Measurements from ENCODE around the gene ALDH1L2. TPM values are rescaled to one million over a fixed set of nuclear protein-coding genes. Genes with fewer than 3 reads are reported as not detected.

The ALDH1L2 gene
- total RNA-seq, 2 donors from 2014 or later, result 0.22 to 0.27 TPM

DNA sequence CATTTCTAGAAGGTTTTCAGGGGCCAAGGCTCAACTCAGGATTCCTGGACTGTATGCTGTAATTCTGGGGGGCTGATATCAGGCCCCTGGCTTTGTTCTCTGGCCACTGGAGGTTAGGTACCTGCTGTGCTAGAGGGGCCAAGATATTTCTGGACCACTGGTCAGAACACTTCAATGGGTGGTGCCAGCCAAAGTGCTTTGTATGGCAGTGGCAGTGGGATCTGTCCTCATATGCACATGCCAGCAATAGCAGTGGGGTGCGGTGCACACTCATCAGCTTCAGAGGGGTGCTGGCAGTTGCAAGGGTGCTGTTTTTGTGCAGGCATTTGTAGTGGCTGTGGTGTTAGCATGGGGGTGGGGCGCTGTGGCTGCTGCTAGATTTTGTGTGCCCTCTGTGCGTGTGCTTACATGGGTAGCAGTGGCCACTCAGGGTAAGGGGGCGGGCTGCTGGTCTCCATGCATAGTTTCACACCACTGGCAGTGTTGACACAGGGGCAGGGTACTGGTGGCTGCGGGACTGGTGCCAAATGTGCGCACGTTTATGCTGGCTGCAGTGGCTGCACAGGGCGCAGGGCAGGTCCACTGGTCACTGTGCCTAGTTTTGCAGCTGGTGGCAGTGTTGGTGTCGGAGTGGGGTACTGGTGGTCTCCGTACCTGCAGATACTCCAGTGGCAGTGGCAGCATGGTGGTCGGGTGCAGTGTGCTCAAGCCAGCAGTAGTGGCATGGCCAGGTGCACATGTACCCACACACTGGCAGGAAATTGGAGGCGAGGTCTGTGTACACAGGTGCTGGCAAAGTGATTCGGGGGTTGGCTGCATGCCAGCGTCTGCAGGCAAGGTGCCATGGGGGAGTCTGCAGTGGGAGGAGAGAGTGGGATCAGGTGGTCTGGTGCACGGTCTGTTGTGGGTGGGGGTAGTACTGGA is 85.6 kb downstream of the ALDH1L2 start:
- H3K4me1 Mint-ChIP-seq, result no peaks in the 10 kb centered on the region

DNA sequence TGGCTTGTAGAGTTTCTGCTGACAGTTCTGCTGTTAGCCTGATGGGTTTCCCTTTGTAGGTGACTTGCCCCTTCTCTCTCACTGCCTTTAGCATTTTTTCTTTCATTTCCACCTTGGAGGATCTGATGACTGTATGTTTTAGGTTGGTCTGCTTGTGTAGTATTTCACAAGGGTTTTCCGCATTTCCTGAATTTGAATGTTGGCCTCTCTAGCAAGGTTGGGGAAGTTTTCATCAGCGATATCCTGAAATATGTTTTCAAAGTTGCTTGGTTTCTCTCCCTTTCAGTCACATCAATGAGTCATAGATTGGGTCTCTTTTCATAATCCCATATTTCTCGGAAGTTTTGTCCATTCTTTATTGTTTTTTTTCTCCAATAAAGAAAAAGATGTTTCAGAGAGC is 86.7 kb downstream of the ALDH1L2 start:
- TF ChIP-seq CTCF (conservative IDR thresholded peaks at IDR 0.05), result no peak
- Mint-ChIP-seq H3K36me3 (ENCODE audit: low read depth) (peaks cover 87% of the 10 kb centered on the region), H3K9me3 (peaks cover 5% of the 10 kb centered on the region), H3K4me1 (no peaks in the 10 kb centered on the region), H3K4me3 (no peak overlapping the region), H3K27me3 (ENCODE audit: insufficient read depth) (no peaks in the 10 kb centered on the region), H3K27ac (no peak overlapping the region)
- peaks cover 18% of the 10 kb centered on the region for H3K9me3 ChIP-seq (ENCODE audit: control insufficient read depth, low read length)
- WGBS, 2 experiments (ENCODE audit: insufficient coverage in 1 of 2, insufficient read length in 1 of 2), result 93 to 100% methylated on average over 1 to 3 of the region's 3 CpGs
- H3K4me1 ChIP-seq (ENCODE audit: control insufficient read depth, insufficient read depth, low read length), result no peaks in the 10 kb centered on the region
- no peak overlapping the region for H3K27ac ChIP-seq (ENCODE audit: low read depth, low read length)
- peaks cover 82% of the 10 kb centered on the region for H3K36me3 ChIP-seq (ENCODE audit: control insufficient read depth, insufficient read depth, low read length)
- H3K27me3 ChIP-seq (ENCODE audit: control insufficient read depth, insufficient read depth, low read length, poor library complexity, severe bottlenecking), result no peaks in the 10 kb centered on the region
- no peak overlapping the region for H3K4me3 ChIP-seq (ENCODE audit: low read length)
- H3K9ac ChIP-seq (ENCODE audit: extremely low read depth, low read length, poor library complexity, severe bottlenecking), result no peak overlapping the region
- DNase-seq, result no peak

More for the DNA sequence above, 85.6 kb downstream of the ALDH1L2 start:
- Histone ChIP-seq H3K9me3 (ENCODE audit: control insufficient read depth, low read length) (peaks cover 22% of the 10 kb centered on the region), H3K4me3 (ENCODE audit: low read length) (no peak overlapping the region), H3K9ac (ENCODE audit: extremely low read depth, low read length, poor library complexity, severe bottlenecking) (no peak overlapping the region), H3K4me1 (ENCODE audit: control insufficient read depth, insufficient read depth, low read length) (no peaks in the 10 kb centered on the region), H3K27me3 (ENCODE audit: control insufficient read depth, insufficient read depth, low read length, poor library complexity, severe bottlenecking) (no peaks in the 10 kb centered on the region), H3K36me3 (ENCODE audit: control insufficient read depth, insufficient read depth, low read length) (peaks cover 84% of the 10 kb centered on the region), H3K27ac (ENCODE audit: low read depth, low read length) (no peak overlapping the region)
- 95 to 98% methylated on average over 11 to 15 of the region's 15 CpGs for WGBS, 2 experiments (ENCODE audit: insufficient coverage in 1 of 2, insufficient read length in 1 of 2)
- no peaks in the 10 kb centered on the region for H3K27me3 Mint-ChIP-seq (ENCODE audit: insufficient read depth)
- TF ChIP-seq CTCF (conservative IDR thresholded peaks at IDR 0.05), result no peak
- no peak overlapping the region for H3K4me3 Mint-ChIP-seq
- no peak overlapping the region for H3K27ac Mint-ChIP-seq
- no peak for DNase-seq
- H3K9me3 Mint-ChIP-seq, result peaks cover 5% of the 10 kb centered on the region
- H3K36me3 Mint-ChIP-seq (ENCODE audit: low read depth), result peaks cover 86% of the 10 kb centered on the region

DNA sequence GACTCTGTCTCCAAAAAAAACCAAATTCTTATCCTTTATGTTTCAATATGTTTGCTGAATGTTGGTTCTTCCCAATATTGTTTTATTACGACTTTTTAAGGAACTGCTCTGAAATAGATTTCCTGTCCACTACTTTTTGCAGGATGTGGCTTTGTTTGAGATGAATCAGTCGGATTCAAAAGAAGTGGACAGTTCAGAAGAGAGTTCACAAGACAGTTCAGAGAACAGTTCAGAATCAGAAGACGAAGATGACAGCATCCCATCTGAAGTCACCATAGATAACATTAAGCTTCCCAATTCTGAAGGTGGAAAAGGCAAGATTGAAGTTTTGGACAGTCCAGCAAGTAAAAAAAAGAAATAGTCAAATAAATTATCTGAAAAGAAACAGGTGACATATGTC is 89.9 kb downstream of the ALDH1L2 start:
- H3K27ac Mint-ChIP-seq, result no peak overlapping the region
- WGBS, 2 experiments (ENCODE audit: insufficient coverage in 1 of 2, insufficient read length in 1 of 2), result 89% methylated on average over 3 of the region's 3 CpGs; no CpG with 5 or more reads in 1 of the 2 experiments
- no peaks in the 10 kb centered on the region for H3K4me1 Mint-ChIP-seq
- no peaks in the 10 kb centered on the region for H3K9me3 Mint-ChIP-seq
- Histone ChIP-seq H3K9me3 (ENCODE audit: control insufficient read depth, low read length) (no peaks in the 10 kb centered on the region), H3K4me3 (ENCODE audit: low read length) (no peak overlapping the region), H3K36me3 (ENCODE audit: control insufficient read depth, insufficient read depth, low read length) (peaks cover 82% of the 10 kb centered on the region), H3K27ac (ENCODE audit: low read depth, low read length) (no peak overlapping the region), H3K4me1 (ENCODE audit: control insufficient read depth, insufficient read depth, low read length) (no peaks in the 10 kb centered on the region), H3K27me3 (ENCODE audit: control insufficient read depth, insufficient read depth, low read length, poor library complexity, severe bottlenecking) (no peaks in the 10 kb centered on the region), H3K9ac (ENCODE audit: extremely low read depth, low read length, poor library complexity, severe bottlenecking) (no peak overlapping the region)
- H3K27me3 Mint-ChIP-seq (ENCODE audit: insufficient read depth), result no peaks in the 10 kb centered on the region
- DNase-seq, result no peak
- peaks cover 84% of the 10 kb centered on the region for H3K36me3 Mint-ChIP-seq (ENCODE audit: low read depth)
- H3K4me3 Mint-ChIP-seq, result no peak overlapping the region
- TF ChIP-seq CTCF (conservative IDR thresholded peaks at IDR 0.05), result no peak
